HCT116 (cell line): Measurements from ENCODE around the gene ADAM30. TPM values are rescaled to one million over a fixed set of nuclear protein-coding genes. Genes with fewer than 3 reads are reported as not detected.

Source experiments
- ATAC-seq: fragments of 200-7000 bp; cut with Tn5 transposase; 2 replicates; pipeline ENCODE4 v1.9.1; 2020; ENCODE audit warnings: mild to moderate bottlenecking, moderate library complexity
- BruUV-seq: library from RNA; stranded (reverse); fragments of 400-500 nt; replicated peaks from 2 replicates; lab custom pipeline; 2021; lab: Mats Ljungman, UMichigan
- CTCF ChIA-PET: fragments of 300-600 bp; sonication (Branson Sonifier 250); formaldehyde crosslinking; loops from one replicate; lab custom pipeline; 2021; ENCODE audit warnings: antibody characterized with exemption; lab: Charles Lee
- POLR2A ChIA-PET: fragments of 300-600, 350-600 bp; sonication (Branson Sonifier 250); formaldehyde crosslinking; loops from one replicate; lab custom pipeline; 2021; ENCODE audit warnings: antibody characterized with exemption; lab: Charles Lee
- RAD21 ChIA-PET, 2 experiments: fragments of 300-600 bp; sonication (Branson Sonifier 250); formaldehyde crosslinking; loops; one replicate each; lab custom pipeline; 2023; ENCODE audit warnings: low total read pairs in 2 of 2; ENCODE audit not compliant: uncharacterized antibody in 2 of 2, unreplicated experiment in 2 of 2, low non-redundant PET in 1 of 2; lab: Charles Lee
- DNase-seq: peaks from one replicate; pipeline ENCODE4 v3.0.0-alpha.2; 2010; ENCODE audit warnings: low read depth, low spot score
- H2AFZ ChIP-seq: fragments of 200-600 bp; shearing (Covaris generic), sonication (generic); 2 replicates; pipeline ENCODE4 v1.6.1; 2017; ENCODE audit warnings: low read depth, mixed run types, mixed read lengths, antibody characterized with exemption, low read length; ENCODE audit not compliant: poor library complexity, severe bottlenecking
- H3K27ac ChIP-seq: 2 replicates; pipeline ENCODE4 v1.5.1; 2012; ENCODE audit warnings: low read depth, low read length
- H3K27me3 ChIP-seq: fragments of 200-600 bp; sonication (generic); 2 replicates; pipeline ENCODE4 v1.6.1; 2016; ENCODE audit warnings: mixed run types, low read length, mixed read lengths; ENCODE audit not compliant: insufficient read depth
- H3K36me3 ChIP-seq, 2 experiments: fragments of 200-500 bp in 1 of 2; fragments of 200-600 bp in 1 of 2; sonication (Bioruptor generic) in 1 of 2; sonication (generic) in 1 of 2; 2 replicates each; pipeline versions ENCODE4 v1.5.1 to v1.6.1; 2014 to 2016; ENCODE audit warnings: low read length in 2 of 2, inconsistent platforms in 1 of 2, mixed read lengths in 1 of 2, mixed run types in 1 of 2; ENCODE audit not compliant: insufficient read depth in 2 of 2, control insufficient read depth in 1 of 2
- H3K4me1 ChIP-seq, 2 experiments: fragments of 200-600 bp in 1 of 2; sonication (generic) in 1 of 2; 2 replicates each; pipeline versions ENCODE4 v1.5.1 to v1.6.1; 2012 to 2017; ENCODE audit warnings: low read length in 2 of 2, inconsistent platforms in 1 of 2, mild to moderate bottlenecking in 1 of 2, mixed read lengths in 1 of 2, mixed run types in 1 of 2, moderate library complexity in 1 of 2; ENCODE audit not compliant: insufficient read depth in 2 of 2, control insufficient read depth in 1 of 2
- H3K4me2 ChIP-seq: fragments of 200-600 bp; sonication (generic); 2 replicates; pipeline ENCODE4 v1.6.1; 2017; ENCODE audit warnings: mixed run types, low read length, mixed read lengths
- H3K4me3 ChIP-seq, 2 experiments: fragments of 200-600 bp in 1 of 2; sonication (generic) in 1 of 2; replicated peaks in 1 of 2; 2 replicates each; pipeline ENCODE4 v1.5.1; 2011 to 2016; ENCODE audit warnings: low read length in 2 of 2, control low read depth in 1 of 2, low read depth in 1 of 2, mild to moderate bottlenecking in 1 of 2, mixed read lengths in 1 of 2, mixed run types in 1 of 2
- H3K79me2 ChIP-seq: fragments of 200-600 bp; sonication (generic); 2 replicates; pipeline ENCODE4 v1.6.1; 2017; ENCODE audit warnings: mild to moderate bottlenecking, mixed run types, low read length, moderate library complexity, mixed read lengths; ENCODE audit not compliant: insufficient read depth
- H3K9ac ChIP-seq: fragments of 200-600 bp; sonication (generic); 2 replicates; pipeline ENCODE4 v1.6.1; 2016; ENCODE audit warnings: low read length, mixed read lengths
- H3K9me2 ChIP-seq: fragments of 200-600 bp; sonication (generic), shearing (Covaris generic); 2 replicates; pipeline ENCODE4 v1.6.1; 2017; ENCODE audit warnings: mixed run types, mild to moderate bottlenecking, moderate library complexity; ENCODE audit not compliant: insufficient read depth
- H3K9me3 ChIP-seq, 2 experiments: fragments of 200-500 bp in 1 of 2; fragments of 200-600 bp in 1 of 2; sonication (Bioruptor generic) in 1 of 2; sonication (generic) in 1 of 2; 2 replicates each; pipeline ENCODE4 v1.6.1; 2014 to 2017; ENCODE audit warnings: low read length in 2 of 2, mixed read lengths in 2 of 2, inconsistent platforms in 1 of 2, low read depth in 1 of 2, mild to moderate bottlenecking in 1 of 2, mixed run types in 1 of 2, moderate library complexity in 1 of 2; ENCODE audit not compliant: control insufficient read depth in 1 of 2, insufficient read depth in 1 of 2
- H4K20me1 ChIP-seq: fragments of 200-600 bp; sonication (generic), shearing (Covaris generic); 2 replicates; pipeline ENCODE4 v1.6.1; 2017; ENCODE audit warnings: mixed run types, mild to moderate bottlenecking, moderate library complexity; ENCODE audit not compliant: insufficient read depth
- ATF3 ChIP-seq: IDR thresholded peaks from 2 replicates; pipeline ENCODE4 v1.6.1; 2012
- CEBPB ChIP-seq: IDR thresholded peaks from 2 replicates; pipeline ENCODE4 v1.6.1; 2012; ENCODE audit warnings: low read depth
- CTCF ChIP-seq, 3 experiments: fragments of 200-600 bp in 1 of 3; sonication (generic) in 1 of 3; IDR thresholded peaks in 2 of 3; conservative IDR thresholded peaks in 1 of 3; 2 replicates each; pipeline ENCODE4 v1.5.1; 2012 to 2017; ENCODE audit warnings: low read depth in 2 of 3, low read length in 2 of 3, antibody characterized with exemption in 1 of 3, borderline replicate concordance in 1 of 3, control low read depth in 1 of 3, mild to moderate bottlenecking in 1 of 3, mixed read lengths in 1 of 3, mixed run types in 1 of 3, moderate library complexity in 1 of 3; ENCODE audit not compliant: insufficient read depth in 1 of 3
- EGR1 ChIP-seq: IDR thresholded peaks from 2 replicates; pipeline ENCODE4 v1.6.1; 2012; ENCODE audit warnings: low read depth
- EZH2 ChIP-seq: fragments of 200-600 bp; sonication (generic); IDR thresholded peaks from 2 replicates; pipeline ENCODE4 v1.6.1; 2017; ENCODE audit warnings: antibody characterized with exemption, mixed run types
- EZH2phosphoT487 ChIP-seq: fragments of 200-600 bp; IDR thresholded peaks from 2 replicates; pipeline ENCODE4 v1.6.1; 2018; ENCODE audit warnings: antibody characterized with exemption, borderline replicate concordance
- FOSL1 ChIP-seq: IDR thresholded peaks from 2 replicates; pipeline ENCODE4 v1.6.1; 2012; ENCODE audit warnings: low read depth
- JUND ChIP-seq: IDR thresholded peaks from 2 replicates; pipeline ENCODE4 v1.6.1; 2012
- MAX ChIP-seq: IDR thresholded peaks from 2 replicates; pipeline ENCODE4 v1.6.1; 2012
- POLR2A ChIP-seq: IDR thresholded peaks from 2 replicates; pipeline ENCODE4 v1.7.0; 2011; ENCODE audit warnings: borderline replicate concordance; ENCODE audit not compliant: insufficient read depth, insufficient read length; ENCODE audit errors: extremely low read depth
- POLR2AphosphoS5 ChIP-seq: IDR thresholded peaks from 2 replicates; pipeline ENCODE4 v1.6.1; 2011; ENCODE audit warnings: mild to moderate bottlenecking, low read depth, low read length, moderate library complexity
- RAD21 ChIP-seq: IDR thresholded peaks from 2 replicates; pipeline ENCODE4 v1.6.1; 2012; ENCODE audit warnings: low read depth, mild to moderate bottlenecking
- REST ChIP-seq: IDR thresholded peaks from 2 replicates; pipeline ENCODE4 v1.6.1; 2012; ENCODE audit warnings: low read depth
- SIN3A ChIP-seq: IDR thresholded peaks from 2 replicates; pipeline ENCODE4 v1.6.1; 2012; ENCODE audit warnings: low read depth
- SRF ChIP-seq: IDR thresholded peaks from 2 replicates; pipeline ENCODE4 v1.6.1; 2012; ENCODE audit warnings: low read depth
- ZBTB33 ChIP-seq: IDR thresholded peaks from 2 replicates; pipeline ENCODE4 v1.6.1; 2011; ENCODE audit warnings: mild to moderate bottlenecking, low read length, moderate library complexity; ENCODE audit not compliant: insufficient replicate concordance; ENCODE audit errors: extremely low read depth
- ZNF274 ChIP-seq: fragments of 200-500 bp; sonication (Bioruptor generic); IDR thresholded peaks from 2 replicates; pipeline ENCODE4 v1.6.1; 2014; ENCODE audit warnings: mild to moderate bottlenecking, low read depth, low read length, inconsistent platforms
- intact Hi-C: fragments of 100-400 bp; cut with micrococcal nuclease; formaldehyde crosslinking; loops from 2 replicates; pipeline ENCODE4 v1.10.0; 2022
- total RNA-seq: library from RNA; stranded (reverse); gene quantifications from one replicate; pipeline ENCODE4 v1.2.1, GENCODE V29; 2021; ENCODE audit not compliant: unreplicated experiment

The ADAM30 gene
- total RNA-seq, 1 experiment from 2014 or later = not detected

- TF ChIP-seq REST (no peak), FOSL1 (no peak), SRF (no peak), EGR1 (no peak), JUND (no peak), POLR2AphosphoS5 (no peak), POLR2A (no peak)
Measured at GRCh38 chr1:119895102-119895501, 1.2 kb downstream of the ADAM30 start (continued).

- ATAC-seq = no peak
- intact Hi-C loops = no loop called here
- ChIA-PET POLR2A (no interaction called here), RAD21 (no interaction called here), CTCF (no interaction called here)
- BruUV-seq = no TSS peak
- Histone ChIP-seq H3K9ac (no peak overlapping the region), H3K36me3 (no peaks in the 10 kb centered on the region), H3K4me2 (no peak overlapping the region), H4K20me1 (no peaks in the 10 kb centered on the region), H3K4me3 (no peak overlapping the region), H3K4me1 (no peaks in the 10 kb centered on the region), H2AFZ (no peak overlapping the region), H3K9me2 (no peaks in the 10 kb centered on the region), H3K9me3 (no peaks in the 10 kb centered on the region), H3K79me2 (no peaks in the 10 kb centered on the region), H3K27me3 (0 out of 2 replicates have a peak, but pooled peaks cover 5% of the 10 kb centered on the region), H3K27ac (no peak overlapping the region)
- DNase-seq = no peak
- TF ChIP-seq JUND (no peak), RAD21 (no peak), ZBTB33 (no peak), CTCF (IDR thresholded peaks at IDR 0.05 in 2 of 3, conservative IDR thresholded peaks at IDR 0.05 in 1 of 3; ENCODE audit: borderline replicate concordance in 1 of 3, insufficient read depth in 1 of 3, low read depth in 2 of 3, low read length in 2 of 3) (no peak), ATF3 (no peak), CEBPB (no peak), EZH2 (no peak), FOSL1 (no peak), ZNF274 (no peak), MAX (no peak), SIN3A (no peak), EZH2phosphoT487 (no peak)
Measured at GRCh38 chr1:119893827-119894700, 2.3 kb downstream of the ADAM30 start.
